ENCODE data around the gene RHBDD3. TPM values are rescaled to one million over a fixed set of nuclear protein-coding genes. Genes with fewer than 3 reads are reported as not detected.

The RHBDD3 gene
- total RNA-seq, 1 donor from 2014 or later: 35.6 TPM

GRCh38 chr22:29259253-29259899 lies 8.4 kb downstream of the RHBDD3 start:
- Histone ChIP-seq H4K20me1 (ENCODE audit: insufficient read depth, low read length) (peaks cover 5% of the 10 kb centered on the region), H2AFZ (ENCODE audit: low read depth, low read length) (no peak overlapping the region), H3K36me3 (ENCODE audit: insufficient read depth, low read length) (no peaks in the 10 kb centered on the region), H3K9ac (ENCODE audit: low read length) (no peak overlapping the region), H3K27me3 (ENCODE audit: insufficient read depth, low read length) (no peaks in the 10 kb centered on the region), H3K27ac (ENCODE audit: low read depth, low read length) (no peak overlapping the region), H3K4me1 (ENCODE audit: insufficient read depth, low read length) (no peaks in the 10 kb centered on the region), H3K4me2 (ENCODE audit: low read length) (no peak overlapping the region), H3K79me2 (ENCODE audit: insufficient read depth, low read length) (no peaks in the 10 kb centered on the region), H3K4me3 (ENCODE audit: insufficient read depth, low read depth, low read length) (no peak overlapping the region), H3K9me3 (ENCODE audit: insufficient read depth, low read depth, low read length) (no peaks in the 10 kb centered on the region)
- DNase-seq (ENCODE audit: low read depth) (no peak), FAIRE-seq (no peak)
- peaks cover 4% of the 10 kb centered on the region for H3K27me3 Mint-ChIP-seq (ENCODE audit: low read depth, unreplicated experiment)
- TF ChIP-seq EZH2 (IDR thresholded peaks at IDR 0.05; ENCODE audit: insufficient read depth, low read length) (no peak), CTCF (IDR thresholded peaks at IDR 0.05; ENCODE audit: insufficient read depth, low read depth, low read length) (no peak)
- H3K9me3 Mint-ChIP-seq (ENCODE audit: unreplicated experiment): no peaks in the 10 kb centered on the region
- H3K36me3 Mint-ChIP-seq (ENCODE audit: low read depth, unreplicated experiment): peaks cover 10% of the 10 kb centered on the region
- H3K27ac Mint-ChIP-seq (ENCODE audit: unreplicated experiment): no peak overlapping the region
- no peak overlapping the region for H3K4me3 Mint-ChIP-seq (ENCODE audit: unreplicated experiment)
- no peaks in the 10 kb centered on the region for H3K4me1 Mint-ChIP-seq (ENCODE audit: low read depth, unreplicated experiment)

DNA sequence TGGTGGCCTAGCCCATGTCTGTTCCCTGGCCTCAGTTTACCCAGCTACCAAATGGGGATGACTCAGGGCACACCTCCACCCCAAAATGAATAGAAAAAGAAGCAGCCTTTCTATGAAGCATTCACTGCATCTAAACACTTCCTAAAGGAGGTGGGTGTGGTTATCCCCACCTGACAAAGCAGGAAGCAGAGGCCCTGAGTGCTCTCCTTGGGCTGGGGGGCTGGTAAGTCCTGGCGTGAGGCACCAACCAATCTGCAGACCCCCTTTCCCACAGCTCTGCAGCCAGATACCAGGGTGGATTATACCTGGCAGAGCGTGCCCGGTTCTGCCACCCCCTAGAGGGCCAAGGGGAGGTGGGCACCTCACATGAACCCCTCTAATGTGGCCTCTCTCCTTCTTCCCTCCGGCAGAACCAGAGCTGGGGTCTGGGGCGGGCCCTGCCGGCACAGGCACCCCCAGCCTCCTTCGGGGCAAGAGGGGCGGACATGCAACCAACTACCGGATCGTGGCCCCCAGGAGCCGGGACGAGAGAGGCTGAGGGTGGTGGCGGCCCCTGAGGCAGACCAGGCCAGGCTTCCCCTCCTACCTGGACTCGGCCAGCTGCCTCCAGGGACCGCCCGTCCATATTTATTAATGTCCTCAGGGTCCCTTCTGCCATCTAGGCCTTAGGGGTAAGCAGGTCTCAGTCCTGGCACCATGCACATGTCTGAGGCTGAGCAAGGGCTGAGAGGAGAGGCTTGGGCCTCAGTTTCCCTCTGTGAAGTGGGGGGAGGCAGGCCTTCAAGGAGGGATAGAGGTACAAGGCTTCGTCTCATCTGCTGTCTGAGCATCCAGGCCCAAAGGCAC lies 9.2 kb downstream of the RHBDD3 start:
- peaks cover 4% of the 10 kb centered on the region for H3K27me3 Mint-ChIP-seq (ENCODE audit: low read depth, unreplicated experiment)
- H3K4me1 Mint-ChIP-seq (ENCODE audit: low read depth, unreplicated experiment): no peaks in the 10 kb centered on the region
- H3K4me1 ChIP-seq (ENCODE audit: insufficient read depth, low read length): no peaks in the 10 kb centered on the region
- no peak overlapping the region for H3K4me2 ChIP-seq (ENCODE audit: low read length)
- H3K9me3 ChIP-seq (ENCODE audit: insufficient read depth, low read depth, low read length): no peaks in the 10 kb centered on the region
- no peak for TF ChIP-seq CTCF (IDR thresholded peaks at IDR 0.05; ENCODE audit: insufficient read depth, low read depth, low read length)
- no peak for TF ChIP-seq EZH2 (IDR thresholded peaks at IDR 0.05; ENCODE audit: insufficient read depth, low read length)
- DNase-seq (ENCODE audit: low read depth) (no peak), FAIRE-seq (no peak)
- no peak overlapping the region for H3K4me3 Mint-ChIP-seq (ENCODE audit: unreplicated experiment)
- H2AFZ ChIP-seq (ENCODE audit: low read depth, low read length): no peak overlapping the region
- peaks cover 5% of the 10 kb centered on the region for H4K20me1 ChIP-seq (ENCODE audit: insufficient read depth, low read length)
- H3K27me3 ChIP-seq (ENCODE audit: insufficient read depth, low read length): no peaks in the 10 kb centered on the region
- peaks cover 10% of the 10 kb centered on the region for H3K36me3 Mint-ChIP-seq (ENCODE audit: low read depth, unreplicated experiment)
- H3K9ac ChIP-seq (ENCODE audit: low read length): no peak overlapping the region
- no peaks in the 10 kb centered on the region for H3K36me3 ChIP-seq (ENCODE audit: insufficient read depth, low read length)
- no peaks in the 10 kb centered on the region for H3K9me3 Mint-ChIP-seq (ENCODE audit: unreplicated experiment)
- no peak overlapping the region for H3K27ac Mint-ChIP-seq (ENCODE audit: unreplicated experiment)
- H3K79me2 ChIP-seq (ENCODE audit: insufficient read depth, low read length): no peaks in the 10 kb centered on the region
- no peak overlapping the region for H3K27ac ChIP-seq (ENCODE audit: low read depth, low read length)
- no peak overlapping the region for H3K4me3 ChIP-seq (ENCODE audit: insufficient read depth, low read depth, low read length)
